GM12872 (cell line): ENCODE measurements around the gene ZNF611.

Experiments used
- TF ChIP-seq, protein P1 (sequence below): IDR thresholded peaks from 3 replicates; pipeline ENCODE4 v1.5.1; 2011; ENCODE audit warnings: low read depth, mild to moderate bottlenecking, low read length, moderate library complexity; ENCODE audit not compliant: insufficient read depth

Gene ZNF611

DNA sequence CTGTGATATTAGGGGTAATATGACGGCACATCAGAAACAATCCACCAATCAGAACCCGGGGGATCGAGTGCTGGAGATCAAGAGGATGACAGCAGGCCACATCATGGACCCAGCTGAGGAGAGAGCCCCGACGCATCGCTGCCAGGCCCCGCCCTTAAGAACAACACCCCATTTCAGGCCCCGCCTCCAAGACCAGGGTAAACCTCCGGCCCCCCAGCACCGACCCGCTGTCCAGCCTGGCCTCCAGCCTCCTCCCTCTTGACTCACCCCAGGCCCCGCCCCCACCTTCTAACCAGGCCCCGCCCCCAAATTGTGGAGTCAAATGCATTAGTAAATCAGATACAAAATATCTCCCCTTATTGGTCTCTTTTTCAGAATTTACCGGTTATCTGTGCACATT is 4.7 kb upstream of the ZNF611 start:
- TF ChIP-seq, protein P1, sequence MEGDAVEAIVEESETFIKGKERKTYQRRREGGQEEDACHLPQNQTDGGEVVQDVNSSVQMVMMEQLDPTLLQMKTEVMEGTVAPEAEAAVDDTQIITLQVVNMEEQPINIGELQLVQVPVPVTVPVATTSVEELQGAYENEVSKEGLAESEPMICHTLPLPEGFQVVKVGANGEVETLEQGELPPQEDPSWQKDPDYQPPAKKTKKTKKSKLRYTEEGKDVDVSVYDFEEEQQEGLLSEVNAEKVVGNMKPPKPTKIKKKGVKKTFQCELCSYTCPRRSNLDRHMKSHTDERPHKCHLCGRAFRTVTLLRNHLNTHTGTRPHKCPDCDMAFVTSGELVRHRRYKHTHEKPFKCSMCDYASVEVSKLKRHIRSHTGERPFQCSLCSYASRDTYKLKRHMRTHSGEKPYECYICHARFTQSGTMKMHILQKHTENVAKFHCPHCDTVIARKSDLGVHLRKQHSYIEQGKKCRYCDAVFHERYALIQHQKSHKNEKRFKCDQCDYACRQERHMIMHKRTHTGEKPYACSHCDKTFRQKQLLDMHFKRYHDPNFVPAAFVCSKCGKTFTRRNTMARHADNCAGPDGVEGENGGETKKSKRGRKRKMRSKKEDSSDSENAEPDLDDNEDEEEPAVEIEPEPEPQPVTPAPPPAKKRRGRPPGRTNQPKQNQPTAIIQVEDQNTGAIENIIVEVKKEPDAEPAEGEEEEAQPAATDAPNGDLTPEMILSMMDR: no peak

DNA sequence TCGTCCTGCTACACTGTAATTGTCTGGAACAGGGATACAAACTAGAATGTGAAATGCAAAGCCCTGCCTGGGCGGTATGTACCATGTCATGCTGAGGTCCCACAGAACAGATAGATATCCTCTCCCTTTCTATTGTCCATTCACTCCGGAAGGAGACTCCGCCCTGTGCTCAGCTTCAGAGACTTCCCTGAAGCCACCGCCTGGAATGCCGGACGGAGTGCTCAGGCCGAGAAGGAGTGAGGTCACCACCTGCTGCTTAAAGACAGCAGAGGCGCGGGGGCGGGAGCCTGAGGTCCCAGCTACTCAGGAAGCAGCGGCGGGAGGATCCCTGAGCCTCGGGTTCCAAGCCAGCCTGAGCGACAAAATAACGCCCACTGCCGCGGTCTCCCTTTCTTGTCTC is 890 bp upstream of the ZNF611 start:
- TF ChIP-seq, protein P1: no peak

DNA sequence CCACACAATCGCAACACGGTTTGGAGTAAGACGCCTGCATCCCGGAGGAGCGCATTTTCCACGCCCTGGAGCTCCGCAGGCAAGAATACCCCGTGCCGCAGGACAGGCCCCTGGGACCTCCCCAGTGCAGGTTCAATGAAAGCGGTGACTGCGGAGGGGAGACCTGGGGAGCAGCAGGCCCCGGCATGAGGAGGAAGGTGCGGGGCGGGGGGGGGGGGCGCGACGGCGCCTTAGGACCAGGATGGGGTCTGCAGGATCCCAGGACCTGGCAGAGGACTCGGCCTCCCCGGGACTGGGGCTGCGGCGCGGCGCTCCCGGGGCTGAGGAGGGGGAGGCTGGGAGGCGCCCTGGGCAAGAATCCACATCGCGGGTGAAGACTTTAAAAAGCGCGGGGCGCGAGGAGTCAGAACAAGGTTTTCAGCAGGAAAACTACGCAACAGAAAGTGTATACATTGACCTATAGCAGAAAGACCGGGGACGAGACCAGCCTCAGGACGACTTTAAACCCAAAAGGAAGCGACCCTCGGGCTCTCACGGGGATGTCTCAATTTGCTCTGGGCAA is 432 bp downstream of the ZNF611 start:
- TF ChIP-seq, protein P1: no peak

DNA sequence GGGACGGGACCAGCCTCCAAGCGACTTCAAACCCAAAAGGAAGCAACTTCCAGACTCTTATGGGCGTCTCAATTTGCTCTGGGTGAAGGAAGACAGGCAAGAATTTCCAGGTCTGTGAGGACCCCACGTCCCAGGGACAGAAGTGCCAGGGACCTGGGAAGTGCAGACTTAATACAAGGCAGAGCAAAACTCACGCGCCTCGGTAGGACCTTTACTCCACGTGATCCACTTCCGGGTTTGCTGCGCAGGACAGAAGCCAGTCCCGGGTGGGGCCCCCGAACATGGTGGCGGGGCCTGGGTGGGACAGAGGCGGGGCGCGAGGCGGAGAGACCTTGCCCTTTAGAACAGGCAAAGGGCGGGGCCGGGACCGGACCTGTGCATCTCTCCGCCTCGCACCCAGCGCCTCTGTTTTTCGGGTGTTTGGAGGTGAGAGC is 9.3 kb downstream of the ZNF611 start:
- TF ChIP-seq, protein P1: no peak

DNA sequence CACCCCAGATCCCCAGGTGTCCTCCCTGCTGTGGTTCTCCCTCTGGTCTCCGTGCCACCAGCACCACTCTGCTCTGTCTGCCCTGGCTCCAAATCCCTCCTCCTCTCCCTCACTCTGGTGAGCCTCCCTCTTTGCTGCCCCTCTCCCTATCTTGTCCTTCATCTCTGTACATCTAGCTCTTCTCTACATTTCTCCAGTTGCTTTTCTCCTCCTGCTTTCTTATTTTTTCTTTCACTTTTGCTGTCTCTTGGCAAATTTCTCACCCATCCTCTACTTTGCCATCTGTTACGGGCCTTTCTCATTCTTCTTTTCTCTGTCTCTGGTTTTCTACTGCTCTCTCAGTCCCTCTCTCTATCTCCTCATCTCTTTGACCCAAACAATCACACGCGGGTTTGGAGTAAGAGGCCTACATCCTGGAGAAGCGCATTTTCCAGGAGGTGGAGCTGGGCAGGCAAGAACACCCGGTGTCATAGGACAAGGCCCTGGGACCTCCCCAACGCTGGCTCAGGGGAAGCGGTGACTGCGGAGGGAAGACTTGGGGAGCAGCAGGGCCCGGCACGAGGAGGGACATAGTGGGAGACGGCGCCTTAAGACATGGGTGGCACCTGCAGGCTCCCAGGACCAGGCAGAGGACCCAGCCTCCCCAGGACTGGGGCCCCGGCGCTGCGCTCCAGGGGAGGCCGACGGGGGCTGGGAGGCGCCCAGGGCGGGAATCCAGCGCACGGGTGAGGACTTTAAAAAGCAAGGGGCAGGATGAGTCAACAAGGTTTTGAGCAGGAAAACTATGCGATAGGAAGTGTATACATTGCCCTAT is 9.9 kb downstream of the ZNF611 start:
- TF ChIP-seq, protein P1: no peak

DNA sequence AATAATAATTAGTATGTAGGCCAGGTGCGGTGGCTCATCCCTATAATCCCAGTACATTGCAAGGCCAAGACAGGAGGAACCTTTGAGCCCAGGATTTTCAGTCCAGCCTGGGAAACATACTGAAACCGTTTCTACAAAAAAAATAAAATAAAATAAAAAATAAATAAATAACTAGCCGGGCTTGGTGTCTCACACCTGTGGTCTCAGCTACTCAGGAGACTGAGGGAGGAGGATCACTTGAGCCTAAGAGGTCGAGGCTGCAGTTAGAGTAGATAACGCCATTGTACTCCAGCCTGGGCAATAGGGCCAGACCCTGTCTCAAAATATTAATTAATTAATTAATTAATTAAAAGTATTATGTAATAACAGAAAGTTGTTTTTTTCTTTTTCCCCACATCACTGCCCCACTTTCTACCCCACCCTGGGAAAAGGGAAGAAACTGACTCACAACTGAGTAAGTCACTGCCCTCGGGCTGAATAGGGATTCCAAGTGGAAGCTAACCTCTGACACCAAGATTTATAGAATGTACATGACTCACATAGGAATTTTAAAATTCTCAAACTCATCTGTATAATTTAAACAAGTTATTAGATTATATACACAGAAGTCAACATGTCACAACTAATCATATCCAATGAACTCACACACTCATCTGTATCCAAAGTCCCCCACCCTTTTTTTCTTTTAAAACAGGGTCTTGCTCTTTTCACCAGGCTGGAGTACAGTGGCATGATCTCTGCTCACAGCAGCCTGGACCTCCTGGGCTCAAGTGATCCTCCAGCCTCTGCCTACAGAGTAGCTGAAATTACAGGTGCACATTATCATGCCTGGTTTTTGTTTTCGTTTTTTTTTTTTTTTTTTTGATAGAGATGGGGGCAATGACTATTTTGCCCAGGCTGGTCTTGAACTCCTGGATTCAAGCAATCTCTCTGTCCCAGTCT is 12.5 kb downstream of the ZNF611 start:
- TF ChIP-seq, protein P1: no peak

DNA sequence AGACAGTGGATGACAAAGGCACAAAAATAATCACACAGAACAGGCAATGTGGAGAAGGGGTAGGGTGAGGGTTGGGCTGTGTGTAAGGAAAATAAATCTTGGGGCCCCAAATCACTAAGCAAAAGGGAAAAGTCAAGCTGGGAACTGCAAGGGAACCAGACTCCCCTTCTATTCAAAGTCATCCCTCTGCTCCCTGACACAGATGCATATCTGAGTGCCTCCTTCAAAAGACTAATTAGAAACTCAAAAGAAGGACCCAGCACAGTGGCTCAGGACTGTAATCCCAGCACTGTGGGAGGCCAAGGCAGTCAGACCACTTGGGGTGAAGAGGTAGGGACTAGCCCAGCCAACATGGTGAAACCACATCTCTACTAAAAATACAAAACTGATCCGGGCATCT is 18.3 kb downstream of the ZNF611 start:
- TF ChIP-seq, protein P1: no peak
